BLaER1 treated with 17β-estradiol and CSF1 and Interleukin-3, amounts not matched to agents 10 nM and 100 nM (cell line): ENCODE results near the gene NTRK3.

Source experiments
- H3K27ac ChIP-seq, 11 experiments: shearing (Covaris generic); formaldehyde crosslinking; 2 replicates each; pipeline ENCODE4 v1.8.1; 2022
- H3K27me3 ChIP-seq, 11 experiments: shearing (Covaris generic); formaldehyde crosslinking; 2 replicates each; pipeline ENCODE4 v1.8.1; 2022
- H3K36me3 ChIP-seq, 11 experiments: shearing (Covaris generic); formaldehyde crosslinking; 2 replicates each; pipeline ENCODE4 v1.8.1; 2022
- H3K4me1 ChIP-seq, 10 experiments: shearing (Covaris generic); formaldehyde crosslinking; 2 replicates each; pipeline ENCODE4 v1.8.1; 2022
- H3K4me2 ChIP-seq, 11 experiments: shearing (Covaris generic); formaldehyde crosslinking; 2 replicates each; pipeline ENCODE4 v1.8.1; 2022
- H3K4me3 ChIP-seq, 10 experiments: shearing (Covaris generic); formaldehyde crosslinking; 2 replicates each; pipeline ENCODE4 v1.8.1; 2022
- H3K9ac ChIP-seq, 11 experiments: shearing (Covaris generic); formaldehyde crosslinking; 2 replicates each; pipeline ENCODE4 v1.8.1; 2022
- H3K9me3 ChIP-seq, 11 experiments: shearing (Covaris generic); formaldehyde crosslinking; replicated peaks in 1 of 11; 2 replicates each; pipeline ENCODE4 v1.8.1; 2022
- H4K20me1 ChIP-seq, 11 experiments: shearing (Covaris generic); formaldehyde crosslinking; 2 replicates each; pipeline ENCODE4 v1.8.1; 2022
- Cebpa-rat ChIP-seq, 11 experiments: shearing (Covaris generic); IDR thresholded peaks; 2 replicates each; pipeline ENCODE4 v1.8.1; 2022

NTRK3 gene

GRCh38 chr15:87981969-87982368, 274.6 kb downstream of the NTRK3 start:
- no peaks in the 10 kb centered on the region for H4K20me1 ChIP-seq
- H3K27ac ChIP-seq, result no peak overlapping the region
- H3K9me3 ChIP-seq, result no peaks in the 10 kb centered on the region
- no peaks in the 10 kb centered on the region for H3K36me3 ChIP-seq
- no peak overlapping the region for H3K9ac ChIP-seq
- no peak overlapping the region for H3K4me3 ChIP-seq
- no peak for TF ChIP-seq Cebpa-rat (IDR thresholded peaks at IDR 0.05)
- H3K4me2 ChIP-seq, result no peak overlapping the region
- H3K27me3 ChIP-seq, result no peaks in the 10 kb centered on the region
- H3K4me1 ChIP-seq, result peaks cover 0 to 7% (median 0%) of the 10 kb centered on the region in 10 experiments; a peak in 1 of 20 replicates

- Histone ChIP-seq H3K27ac (no peak overlapping the region), H3K9ac (no peak overlapping the region), H3K4me3 (no peak overlapping the region), H3K4me2 (no peak overlapping the region), H3K4me1 (peaks cover 0 to 7% (median 0%) of the 10 kb centered on the region in 10 experiments; a peak in 1 of 20 replicates), H3K27me3 (no peaks in the 10 kb centered on the region), H4K20me1 (no peaks in the 10 kb centered on the region), H3K36me3 (no peaks in the 10 kb centered on the region), H3K9me3 (no peaks in the 10 kb centered on the region)
- no peak for TF ChIP-seq Cebpa-rat (IDR thresholded peaks at IDR 0.05)
Observed at GRCh38 chr15:87977907-87978306, 278.6 kb downstream of the NTRK3 start.

GRCh38 chr15:87976552-87976951, 280.0 kb downstream of the NTRK3 start:
- no peaks in the 10 kb centered on the region for H4K20me1 ChIP-seq
- H3K9me3 ChIP-seq, result no peaks in the 10 kb centered on the region
- no peak for TF ChIP-seq Cebpa-rat (IDR thresholded peaks at IDR 0.05)

GRCh38 chr15:87973501-87974215, 282.9 kb downstream of the NTRK3 start:
- no peak overlapping the region for H3K4me3 ChIP-seq
- no peaks in the 10 kb centered on the region for H3K27me3 ChIP-seq
- no peaks in the 10 kb centered on the region for H4K20me1 ChIP-seq
- no peak overlapping the region for H3K4me2 ChIP-seq
- H3K9me3 ChIP-seq, result no peaks in the 10 kb centered on the region
- no peak overlapping the region for H3K27ac ChIP-seq
- TF ChIP-seq Cebpa-rat (IDR thresholded peaks at IDR 0.05), result no peak
- H3K36me3 ChIP-seq, result no peaks in the 10 kb centered on the region
- no peak overlapping the region for H3K9ac ChIP-seq
- no peaks in the 10 kb centered on the region for H3K4me1 ChIP-seq

More at GRCh38 chr15:87976552-87976951, 280.0 kb downstream of the NTRK3 start:
- Histone ChIP-seq H3K27ac (no peak overlapping the region), H3K4me2 (no peak overlapping the region), H3K4me1 (peaks cover 0 to 7% (median 0%) of the 10 kb centered on the region in 10 experiments; a peak in 1 of 20 replicates), H3K27me3 (no peaks in the 10 kb centered on the region), H3K36me3 (no peaks in the 10 kb centered on the region), H3K4me3 (no peak overlapping the region), H3K9ac (no peak overlapping the region)

GRCh38 chr15:87971076-87971475, 285.5 kb downstream of the NTRK3 start:
- no peak overlapping the region for H3K4me2 ChIP-seq
- no peaks in the 10 kb centered on the region for H3K9me3 ChIP-seq
- no peaks in the 10 kb centered on the region for H3K36me3 ChIP-seq
- no peaks in the 10 kb centered on the region for H3K27me3 ChIP-seq
- H3K4me1 ChIP-seq, result peaks cover 0 to 15% (median 10%) of the 10 kb centered on the region in 10 experiments; a peak in 7 of 20 replicates
- no peak overlapping the region for H3K27ac ChIP-seq
- H3K9ac ChIP-seq, result no peak overlapping the region
- TF ChIP-seq Cebpa-rat (IDR thresholded peaks at IDR 0.05), result no peak
- no peak overlapping the region for H3K4me3 ChIP-seq
- H4K20me1 ChIP-seq, result no peaks in the 10 kb centered on the region

GRCh38 chr15:87967951-87968350, 288.6 kb downstream of the NTRK3 start:
- TF ChIP-seq Cebpa-rat (IDR thresholded peaks at IDR 0.05), result no peak
- Histone ChIP-seq H3K4me2 (no peak overlapping the region; a peak in 1 of 22 replicates), H3K27ac (peak overlapping the region in 1 of 11 experiments; percentile 10; a peak in 2 of 22 replicates), H3K4me3 (no peak overlapping the region), H4K20me1 (no peaks in the 10 kb centered on the region), H3K9me3 (no peaks in the 10 kb centered on the region), H3K4me1 (peaks cover 0 to 15% (median 10%) of the 10 kb centered on the region in 10 experiments; a peak in 7 of 20 replicates), H3K9ac (no peak overlapping the region), H3K27me3 (no peaks in the 10 kb centered on the region), H3K36me3 (no peaks in the 10 kb centered on the region)

GRCh38 chr15:87965304-87965703, 291.2 kb downstream of the NTRK3 start:
- Histone ChIP-seq H3K27me3 (no peaks in the 10 kb centered on the region), H3K4me3 (no peak overlapping the region), H3K36me3 (no peaks in the 10 kb centered on the region), H3K9me3 (no peaks in the 10 kb centered on the region), H3K27ac (no peak overlapping the region), H3K4me2 (no peak overlapping the region), H3K9ac (no peak overlapping the region), H4K20me1 (no peaks in the 10 kb centered on the region), H3K4me1 (peaks cover 0 to 15% (median 10%) of the 10 kb centered on the region in 10 experiments; a peak in 7 of 20 replicates)
- no peak for TF ChIP-seq Cebpa-rat (IDR thresholded peaks at IDR 0.05)

- Histone ChIP-seq H3K4me1 (peaks cover 0 to 13% (median 9%) of the 10 kb centered on the region in 10 experiments; a peak in 7 of 20 replicates), H3K4me3 (no peak overlapping the region), H3K36me3 (no peaks in the 10 kb centered on the region), H3K27me3 (no peaks in the 10 kb centered on the region), H3K9ac (no peak overlapping the region), H3K27ac (no peak overlapping the region), H3K4me2 (no peak overlapping the region), H4K20me1 (no peaks in the 10 kb centered on the region), H3K9me3 (no peaks in the 10 kb centered on the region)
- no peak for TF ChIP-seq Cebpa-rat (IDR thresholded peaks at IDR 0.05)
Observed at GRCh38 chr15:87962428-87962827, 294.1 kb downstream of the NTRK3 start.

GRCh38 chr15:87961851-87962420, 294.6 kb downstream of the NTRK3 start:
- no peaks in the 10 kb centered on the region for H4K20me1 ChIP-seq
- no peak for TF ChIP-seq Cebpa-rat (IDR thresholded peaks at IDR 0.05)
- H3K9ac ChIP-seq, result no peak overlapping the region
- no peaks in the 10 kb centered on the region for H3K36me3 ChIP-seq
- H3K4me1 ChIP-seq, result peaks cover 0 to 8% (median 4%) of the 10 kb centered on the region in 10 experiments; a peak in 6 of 20 replicates
- H3K4me2 ChIP-seq, result no peak overlapping the region
- no peaks in the 10 kb centered on the region for H3K9me3 ChIP-seq
- H3K27me3 ChIP-seq, result no peaks in the 10 kb centered on the region
- H3K27ac ChIP-seq, result no peak overlapping the region
- no peak overlapping the region for H3K4me3 ChIP-seq

GRCh38 chr15:87959662-87960061, 296.9 kb downstream of the NTRK3 start:
- Histone ChIP-seq H3K9ac (no peak overlapping the region), H3K4me1 (no peaks in the 10 kb centered on the region), H3K27me3 (no peaks in the 10 kb centered on the region), H3K9me3 (no peaks in the 10 kb centered on the region), H3K27ac (no peak overlapping the region), H3K36me3 (no peaks in the 10 kb centered on the region), H3K4me2 (no peak overlapping the region), H3K4me3 (no peak overlapping the region), H4K20me1 (no peaks in the 10 kb centered on the region)
- TF ChIP-seq Cebpa-rat (IDR thresholded peaks at IDR 0.05), result no peak
